ENCODE data around the gene FADS1.

GRCh38 chr11:61855939-61856680 lies 39.3 kb upstream of the FADS1 start:
- TF ChIP-seq, protein P1, sequence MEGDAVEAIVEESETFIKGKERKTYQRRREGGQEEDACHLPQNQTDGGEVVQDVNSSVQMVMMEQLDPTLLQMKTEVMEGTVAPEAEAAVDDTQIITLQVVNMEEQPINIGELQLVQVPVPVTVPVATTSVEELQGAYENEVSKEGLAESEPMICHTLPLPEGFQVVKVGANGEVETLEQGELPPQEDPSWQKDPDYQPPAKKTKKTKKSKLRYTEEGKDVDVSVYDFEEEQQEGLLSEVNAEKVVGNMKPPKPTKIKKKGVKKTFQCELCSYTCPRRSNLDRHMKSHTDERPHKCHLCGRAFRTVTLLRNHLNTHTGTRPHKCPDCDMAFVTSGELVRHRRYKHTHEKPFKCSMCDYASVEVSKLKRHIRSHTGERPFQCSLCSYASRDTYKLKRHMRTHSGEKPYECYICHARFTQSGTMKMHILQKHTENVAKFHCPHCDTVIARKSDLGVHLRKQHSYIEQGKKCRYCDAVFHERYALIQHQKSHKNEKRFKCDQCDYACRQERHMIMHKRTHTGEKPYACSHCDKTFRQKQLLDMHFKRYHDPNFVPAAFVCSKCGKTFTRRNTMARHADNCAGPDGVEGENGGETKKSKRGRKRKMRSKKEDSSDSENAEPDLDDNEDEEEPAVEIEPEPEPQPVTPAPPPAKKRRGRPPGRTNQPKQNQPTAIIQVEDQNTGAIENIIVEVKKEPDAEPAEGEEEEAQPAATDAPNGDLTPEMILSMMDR (optimal IDR thresholded peaks at IDR 0.05 in 1 of 3, IDR thresholded peaks at IDR 0.05 in 1 of 3, conservative IDR thresholded peaks at IDR 0.05 in 1 of 3; ENCODE audit: extremely low read depth in 1 of 3, insufficient read depth in 2 of 3, low read length in 3 of 3) = no peak
- TF ChIP-seq EZH2 (IDR thresholded peaks at IDR 0.05; ENCODE audit: low read length) = no peak

Data from keratinocyte (primary cell).